Measurements from ENCODE around the gene TOGARAM2.

The TOGARAM2 gene

DNA sequence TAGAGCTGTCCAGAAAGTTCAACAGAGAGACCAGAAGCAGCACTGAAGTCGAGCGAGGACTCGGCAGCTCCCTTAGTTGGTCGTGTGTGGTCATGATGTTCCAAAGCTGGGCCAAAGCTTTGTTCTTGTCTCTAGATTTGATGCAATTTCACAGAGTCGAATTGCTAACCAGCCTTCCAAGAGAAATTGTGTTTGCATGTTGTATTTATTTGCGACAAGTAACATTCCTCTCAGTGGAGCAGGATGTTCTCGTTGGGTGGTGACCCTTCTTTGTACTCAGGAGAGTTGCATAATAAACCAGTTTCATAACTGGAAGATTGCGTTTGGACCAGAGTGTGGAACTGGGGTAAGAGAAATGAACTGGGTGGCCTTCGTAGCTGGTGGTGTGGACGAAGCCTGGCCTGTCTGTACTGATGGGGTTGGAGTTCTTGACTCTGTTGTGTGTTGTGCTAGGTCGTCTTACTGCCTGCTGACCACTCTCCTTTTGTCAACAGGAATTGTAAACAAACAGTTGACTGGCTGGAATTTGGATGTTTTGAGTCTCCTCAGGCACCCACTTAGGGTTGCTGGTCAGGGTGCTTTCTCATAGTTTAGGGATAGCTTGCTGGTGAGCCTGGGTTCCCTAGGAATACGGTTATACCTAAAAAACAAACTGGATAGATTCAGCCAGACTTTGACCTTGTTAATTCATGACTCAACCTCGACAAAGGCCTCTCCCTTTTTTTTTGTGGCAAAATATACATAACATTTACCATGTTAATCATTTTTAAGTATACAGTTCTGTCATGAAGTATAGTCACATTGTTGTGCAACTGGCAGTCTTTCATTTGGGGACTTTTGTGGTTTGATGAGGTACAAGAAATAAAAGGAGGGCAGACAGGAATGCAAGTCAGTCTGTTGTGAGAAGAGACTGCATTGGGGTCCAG is 28.9 kb upstream of the TOGARAM2 start:
- Histone ChIP-seq H3K36me3 (ENCODE audit: control insufficient read depth, insufficient read depth, low read length) (no peaks in the 10 kb centered on the region), H3K9me3 (ENCODE audit: control insufficient read depth, low read length) (no peaks in the 10 kb centered on the region), H3K4me2 (ENCODE audit: low read length) (no peak overlapping the region), H2AFZ (no peak overlapping the region), H3K4me3 (ENCODE audit: low read depth, low read length) (no peak overlapping the region), H3K9ac (no peak overlapping the region), H3K4me1 (no peaks in the 10 kb centered on the region), H3K27me3 (ENCODE audit: control insufficient read depth, insufficient read depth, low read length) (no peaks in the 10 kb centered on the region), H3K79me2 (no peaks in the 10 kb centered on the region), H3K27ac (no peak overlapping the region)
- TF ChIP-seq, protein P1, sequence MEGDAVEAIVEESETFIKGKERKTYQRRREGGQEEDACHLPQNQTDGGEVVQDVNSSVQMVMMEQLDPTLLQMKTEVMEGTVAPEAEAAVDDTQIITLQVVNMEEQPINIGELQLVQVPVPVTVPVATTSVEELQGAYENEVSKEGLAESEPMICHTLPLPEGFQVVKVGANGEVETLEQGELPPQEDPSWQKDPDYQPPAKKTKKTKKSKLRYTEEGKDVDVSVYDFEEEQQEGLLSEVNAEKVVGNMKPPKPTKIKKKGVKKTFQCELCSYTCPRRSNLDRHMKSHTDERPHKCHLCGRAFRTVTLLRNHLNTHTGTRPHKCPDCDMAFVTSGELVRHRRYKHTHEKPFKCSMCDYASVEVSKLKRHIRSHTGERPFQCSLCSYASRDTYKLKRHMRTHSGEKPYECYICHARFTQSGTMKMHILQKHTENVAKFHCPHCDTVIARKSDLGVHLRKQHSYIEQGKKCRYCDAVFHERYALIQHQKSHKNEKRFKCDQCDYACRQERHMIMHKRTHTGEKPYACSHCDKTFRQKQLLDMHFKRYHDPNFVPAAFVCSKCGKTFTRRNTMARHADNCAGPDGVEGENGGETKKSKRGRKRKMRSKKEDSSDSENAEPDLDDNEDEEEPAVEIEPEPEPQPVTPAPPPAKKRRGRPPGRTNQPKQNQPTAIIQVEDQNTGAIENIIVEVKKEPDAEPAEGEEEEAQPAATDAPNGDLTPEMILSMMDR (IDR thresholded peaks at IDR 0.05) = no peak

- Histone ChIP-seq H2AFZ (no peak overlapping the region), H3K36me3 (ENCODE audit: control insufficient read depth, insufficient read depth, low read length) (no peaks in the 10 kb centered on the region), H3K27me3 (ENCODE audit: control insufficient read depth, insufficient read depth, low read length) (no peaks in the 10 kb centered on the region), H3K27ac (no peak overlapping the region), H3K79me2 (no peaks in the 10 kb centered on the region), H3K4me2 (ENCODE audit: low read length) (no peak overlapping the region), H3K4me3 (ENCODE audit: low read depth, low read length) (no peak overlapping the region), H3K9ac (no peak overlapping the region), H3K9me3 (ENCODE audit: control insufficient read depth, low read length) (no peaks in the 10 kb centered on the region), H3K4me1 (no peaks in the 10 kb centered on the region)
- TF ChIP-seq, protein P1 (IDR thresholded peaks at IDR 0.05) = no peak
Measured at GRCh38 chr2:28952836-28953211, 28.3 kb upstream of the TOGARAM2 start.

- TF ChIP-seq, protein P1 (IDR thresholded peaks at IDR 0.05) = no peak
- Histone ChIP-seq H2AFZ (no peak overlapping the region), H3K4me3 (ENCODE audit: low read depth, low read length) (no peak overlapping the region), H3K4me1 (no peaks in the 10 kb centered on the region), H3K79me2 (no peaks in the 10 kb centered on the region), H3K27ac (no peak overlapping the region), H3K36me3 (ENCODE audit: control insufficient read depth, insufficient read depth, low read length) (no peaks in the 10 kb centered on the region), H3K9me3 (ENCODE audit: control insufficient read depth, low read length) (no peaks in the 10 kb centered on the region), H3K9ac (no peak overlapping the region), H3K4me2 (ENCODE audit: low read length) (no peak overlapping the region), H3K27me3 (ENCODE audit: control insufficient read depth, insufficient read depth, low read length) (no peaks in the 10 kb centered on the region)
Measured at GRCh38 chr2:28955467-28955866, 25.6 kb upstream of the TOGARAM2 start.

DNA sequence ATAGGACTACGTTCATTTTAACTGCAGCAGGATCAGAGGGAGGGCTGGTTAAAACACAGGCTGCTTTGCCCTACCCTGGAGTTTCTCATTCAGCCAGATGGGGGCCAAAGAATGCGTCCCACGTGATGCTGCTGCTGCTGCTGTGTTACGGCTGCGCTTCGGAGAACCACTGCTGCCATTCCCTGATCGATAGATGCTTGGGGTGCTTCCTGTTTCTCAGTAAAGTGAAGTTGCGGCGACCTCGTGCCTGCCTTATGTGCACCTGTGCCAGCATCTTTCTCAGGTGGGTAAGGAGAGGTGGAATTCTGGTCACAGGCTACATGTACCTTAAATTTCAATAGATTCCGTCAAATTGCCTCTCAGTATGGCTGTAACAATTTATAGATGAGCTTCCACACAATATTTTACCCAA is 24.7 kb upstream of the TOGARAM2 start:
- Histone ChIP-seq H3K4me1 (no peaks in the 10 kb centered on the region), H3K79me2 (no peaks in the 10 kb centered on the region), H2AFZ (no peak overlapping the region), H3K9ac (no peak overlapping the region), H3K36me3 (ENCODE audit: control insufficient read depth, insufficient read depth, low read length) (no peaks in the 10 kb centered on the region), H3K9me3 (ENCODE audit: control insufficient read depth, low read length) (no peaks in the 10 kb centered on the region), H3K4me2 (ENCODE audit: low read length) (peak overlapping the region; percentile 32), H3K27me3 (ENCODE audit: control insufficient read depth, insufficient read depth, low read length) (no peaks in the 10 kb centered on the region), H3K27ac (no peak overlapping the region), H3K4me3 (ENCODE audit: low read depth, low read length) (no peak overlapping the region)
- TF ChIP-seq, protein P1 (IDR thresholded peaks at IDR 0.05) = no peak

DNA sequence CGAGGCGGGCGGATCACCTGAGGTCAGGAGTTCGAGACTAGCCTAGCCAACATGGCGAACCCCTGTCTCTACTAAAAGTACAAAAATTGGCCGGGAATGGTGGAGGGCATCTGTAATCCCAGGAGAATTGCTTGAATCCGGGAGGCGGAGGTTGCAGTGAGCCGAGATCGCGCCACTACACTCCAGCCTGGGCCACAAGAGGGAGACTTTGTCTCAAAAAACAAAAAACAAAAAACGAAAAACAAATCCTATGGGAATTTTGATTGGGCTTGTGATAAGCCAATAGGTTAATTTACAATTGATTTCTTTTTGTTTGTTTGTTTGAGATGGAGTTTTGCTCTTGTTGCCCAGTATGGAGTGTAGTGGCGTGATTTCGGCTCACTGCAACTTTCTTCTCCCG is 24.2 kb upstream of the TOGARAM2 start:
- no peak overlapping the region for H3K9ac ChIP-seq
- H3K4me1 ChIP-seq = no peaks in the 10 kb centered on the region
- no peaks in the 10 kb centered on the region for H3K79me2 ChIP-seq
- no peak overlapping the region for H3K4me3 ChIP-seq (ENCODE audit: low read depth, low read length)
- H3K27ac ChIP-seq = no peak overlapping the region
- no peaks in the 10 kb centered on the region for H3K27me3 ChIP-seq (ENCODE audit: control insufficient read depth, insufficient read depth, low read length)
- H2AFZ ChIP-seq = no peak overlapping the region
- no peaks in the 10 kb centered on the region for H3K36me3 ChIP-seq (ENCODE audit: control insufficient read depth, insufficient read depth, low read length)
- no peaks in the 10 kb centered on the region for H3K9me3 ChIP-seq (ENCODE audit: control insufficient read depth, low read length)
- no peak overlapping the region for H3K4me2 ChIP-seq (ENCODE audit: low read length)
- TF ChIP-seq, protein P1 (IDR thresholded peaks at IDR 0.05) = no peak
